22Rv1 (cell line): ENCODE data around the gene HEBP1.

Source experiments
- ZFX ChIP-seq: fragments of 450-650 bp; IDR thresholded peaks from 2 replicates; pipeline ENCODE4 v1.6.1; 2017; ENCODE audit warnings: antibody characterized with exemption, borderline replicate concordance
- TF ChIP-seq, protein P1 (sequence below): fragments of 450-650 bp; IDR thresholded peaks from 2 replicates; pipeline ENCODE4 v1.5.1; 2017; ENCODE audit warnings: mild to moderate bottlenecking

DNA sequence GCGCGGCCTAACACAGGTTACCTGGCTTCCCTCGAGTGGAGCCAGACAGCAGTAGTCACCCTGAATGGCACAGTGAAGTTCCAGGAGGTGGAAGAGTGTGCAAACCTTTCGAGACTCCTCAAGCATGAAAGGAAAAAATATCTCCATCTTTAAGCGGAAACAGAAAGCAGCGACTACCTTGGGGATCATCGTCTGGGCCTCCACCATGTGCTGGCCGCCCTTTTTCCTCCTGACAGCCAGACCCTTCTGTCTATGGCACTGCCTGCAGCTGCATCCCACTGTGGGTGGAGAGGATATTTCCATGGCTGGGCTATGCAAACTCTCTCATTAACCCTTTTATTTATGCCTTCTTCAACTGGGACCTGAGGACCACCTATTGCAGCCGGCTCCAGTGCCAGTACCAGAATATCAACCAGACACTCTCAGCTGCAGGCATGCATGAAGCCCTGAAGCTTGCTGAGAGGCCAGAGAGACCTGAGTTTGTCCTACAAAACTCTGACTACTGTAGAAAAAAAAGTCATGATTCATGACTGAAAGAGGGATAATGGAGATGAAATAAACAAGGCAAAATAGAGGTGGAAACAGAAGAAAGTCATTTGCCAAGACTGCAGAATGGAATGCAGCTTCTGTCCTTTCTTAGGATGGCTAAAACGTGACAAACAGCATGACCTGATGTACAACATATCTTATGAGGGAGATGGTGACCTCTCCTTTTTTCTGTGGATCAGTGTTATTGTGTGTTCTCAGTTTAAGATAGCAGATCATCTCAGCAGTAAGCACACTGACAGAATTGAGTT is 2.4 kb upstream of the HEBP1 start:
- TF ChIP-seq, protein P1, sequence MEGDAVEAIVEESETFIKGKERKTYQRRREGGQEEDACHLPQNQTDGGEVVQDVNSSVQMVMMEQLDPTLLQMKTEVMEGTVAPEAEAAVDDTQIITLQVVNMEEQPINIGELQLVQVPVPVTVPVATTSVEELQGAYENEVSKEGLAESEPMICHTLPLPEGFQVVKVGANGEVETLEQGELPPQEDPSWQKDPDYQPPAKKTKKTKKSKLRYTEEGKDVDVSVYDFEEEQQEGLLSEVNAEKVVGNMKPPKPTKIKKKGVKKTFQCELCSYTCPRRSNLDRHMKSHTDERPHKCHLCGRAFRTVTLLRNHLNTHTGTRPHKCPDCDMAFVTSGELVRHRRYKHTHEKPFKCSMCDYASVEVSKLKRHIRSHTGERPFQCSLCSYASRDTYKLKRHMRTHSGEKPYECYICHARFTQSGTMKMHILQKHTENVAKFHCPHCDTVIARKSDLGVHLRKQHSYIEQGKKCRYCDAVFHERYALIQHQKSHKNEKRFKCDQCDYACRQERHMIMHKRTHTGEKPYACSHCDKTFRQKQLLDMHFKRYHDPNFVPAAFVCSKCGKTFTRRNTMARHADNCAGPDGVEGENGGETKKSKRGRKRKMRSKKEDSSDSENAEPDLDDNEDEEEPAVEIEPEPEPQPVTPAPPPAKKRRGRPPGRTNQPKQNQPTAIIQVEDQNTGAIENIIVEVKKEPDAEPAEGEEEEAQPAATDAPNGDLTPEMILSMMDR = no peak
- TF ChIP-seq ZFX = no peak
